SK-N-SH (cell line): ENCODE measurements around the gene MYO1C.

Source experiments
- ELF1 ChIP-seq: IDR thresholded peaks from 2 replicates; pipeline ENCODE4 v1.4.0; 2012
- EZH2phosphoT487 ChIP-seq: fragments of 200-600 bp; sonication (generic); IDR thresholded peaks from 2 replicates; pipeline ENCODE4 v1.6.1; 2017; ENCODE audit warnings: low read depth, mixed run types, mild to moderate bottlenecking, antibody characterized with exemption, moderate library complexity, borderline replicate concordance
- TF ChIP-seq, protein P1 (sequence below): fragments of 200-600 bp; sonication (generic); IDR thresholded peaks from 2 replicates; pipeline ENCODE4 v1.6.1; 2017; ENCODE audit warnings: antibody characterized with exemption, mild to moderate bottlenecking, moderate library complexity

DNA sequence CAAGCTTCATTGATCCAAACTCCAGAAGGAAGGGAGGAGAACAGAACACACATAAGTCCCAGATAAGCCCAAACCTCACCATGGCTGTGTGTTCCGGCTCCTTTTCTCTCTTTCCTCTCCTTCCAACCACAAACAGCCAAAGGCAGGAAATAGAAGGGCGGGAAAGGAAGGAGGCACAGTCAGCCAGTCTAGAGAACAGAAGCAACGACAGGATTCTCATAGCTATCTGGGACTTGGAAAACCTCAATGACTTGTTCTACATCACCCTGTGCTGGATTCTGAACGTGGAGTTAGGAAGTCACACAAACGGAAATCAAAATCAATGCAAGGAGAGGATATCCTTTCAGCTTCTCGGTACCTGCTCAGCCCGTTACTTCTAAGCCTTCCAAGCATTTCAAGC lies 45.4 kb downstream of the MYO1C start:
- TF ChIP-seq, protein P1, sequence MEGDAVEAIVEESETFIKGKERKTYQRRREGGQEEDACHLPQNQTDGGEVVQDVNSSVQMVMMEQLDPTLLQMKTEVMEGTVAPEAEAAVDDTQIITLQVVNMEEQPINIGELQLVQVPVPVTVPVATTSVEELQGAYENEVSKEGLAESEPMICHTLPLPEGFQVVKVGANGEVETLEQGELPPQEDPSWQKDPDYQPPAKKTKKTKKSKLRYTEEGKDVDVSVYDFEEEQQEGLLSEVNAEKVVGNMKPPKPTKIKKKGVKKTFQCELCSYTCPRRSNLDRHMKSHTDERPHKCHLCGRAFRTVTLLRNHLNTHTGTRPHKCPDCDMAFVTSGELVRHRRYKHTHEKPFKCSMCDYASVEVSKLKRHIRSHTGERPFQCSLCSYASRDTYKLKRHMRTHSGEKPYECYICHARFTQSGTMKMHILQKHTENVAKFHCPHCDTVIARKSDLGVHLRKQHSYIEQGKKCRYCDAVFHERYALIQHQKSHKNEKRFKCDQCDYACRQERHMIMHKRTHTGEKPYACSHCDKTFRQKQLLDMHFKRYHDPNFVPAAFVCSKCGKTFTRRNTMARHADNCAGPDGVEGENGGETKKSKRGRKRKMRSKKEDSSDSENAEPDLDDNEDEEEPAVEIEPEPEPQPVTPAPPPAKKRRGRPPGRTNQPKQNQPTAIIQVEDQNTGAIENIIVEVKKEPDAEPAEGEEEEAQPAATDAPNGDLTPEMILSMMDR = no peak
- TF ChIP-seq ELF1 = no peak
- no peak for TF ChIP-seq EZH2phosphoT487
